AG09319 (cell line): Measurements from ENCODE around the gene SORCS3.

Experiments
- DNase-seq: peaks from one replicate; pipeline ENCODE4 v3.0.0-alpha.2; 2010; ENCODE audit warnings: low read depth; ENCODE audit errors: extremely low read depth
- TF ChIP-seq, protein P1 (sequence below): IDR thresholded peaks from 2 replicates; pipeline ENCODE4 v1.5.1; 2011; ENCODE audit warnings: low read depth, mild to moderate bottlenecking, inconsistent platforms, low read length, moderate library complexity

The SORCS3 gene

DNA sequence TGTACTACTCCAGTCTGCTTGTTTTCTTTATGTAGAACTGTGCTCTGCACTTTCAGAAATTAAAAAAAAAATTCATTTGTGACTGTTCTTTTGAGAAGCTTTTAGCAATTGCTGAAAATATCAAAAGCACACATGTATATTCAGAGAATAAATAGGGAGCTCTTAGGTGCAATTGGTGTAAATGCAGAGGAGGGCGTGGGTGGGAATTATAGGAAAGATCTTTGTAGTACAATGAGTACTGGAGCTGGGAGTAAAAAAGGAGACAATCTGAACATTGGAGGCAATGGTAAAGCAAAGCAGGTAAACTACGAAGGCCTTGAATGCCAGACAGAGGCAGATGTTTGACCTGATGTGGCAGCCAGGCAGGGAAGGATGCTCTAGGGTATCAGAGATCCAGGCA is 267.5 kb downstream of the SORCS3 start:
- no peak for DNase-seq
- TF ChIP-seq, protein P1, sequence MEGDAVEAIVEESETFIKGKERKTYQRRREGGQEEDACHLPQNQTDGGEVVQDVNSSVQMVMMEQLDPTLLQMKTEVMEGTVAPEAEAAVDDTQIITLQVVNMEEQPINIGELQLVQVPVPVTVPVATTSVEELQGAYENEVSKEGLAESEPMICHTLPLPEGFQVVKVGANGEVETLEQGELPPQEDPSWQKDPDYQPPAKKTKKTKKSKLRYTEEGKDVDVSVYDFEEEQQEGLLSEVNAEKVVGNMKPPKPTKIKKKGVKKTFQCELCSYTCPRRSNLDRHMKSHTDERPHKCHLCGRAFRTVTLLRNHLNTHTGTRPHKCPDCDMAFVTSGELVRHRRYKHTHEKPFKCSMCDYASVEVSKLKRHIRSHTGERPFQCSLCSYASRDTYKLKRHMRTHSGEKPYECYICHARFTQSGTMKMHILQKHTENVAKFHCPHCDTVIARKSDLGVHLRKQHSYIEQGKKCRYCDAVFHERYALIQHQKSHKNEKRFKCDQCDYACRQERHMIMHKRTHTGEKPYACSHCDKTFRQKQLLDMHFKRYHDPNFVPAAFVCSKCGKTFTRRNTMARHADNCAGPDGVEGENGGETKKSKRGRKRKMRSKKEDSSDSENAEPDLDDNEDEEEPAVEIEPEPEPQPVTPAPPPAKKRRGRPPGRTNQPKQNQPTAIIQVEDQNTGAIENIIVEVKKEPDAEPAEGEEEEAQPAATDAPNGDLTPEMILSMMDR = no peak

DNA sequence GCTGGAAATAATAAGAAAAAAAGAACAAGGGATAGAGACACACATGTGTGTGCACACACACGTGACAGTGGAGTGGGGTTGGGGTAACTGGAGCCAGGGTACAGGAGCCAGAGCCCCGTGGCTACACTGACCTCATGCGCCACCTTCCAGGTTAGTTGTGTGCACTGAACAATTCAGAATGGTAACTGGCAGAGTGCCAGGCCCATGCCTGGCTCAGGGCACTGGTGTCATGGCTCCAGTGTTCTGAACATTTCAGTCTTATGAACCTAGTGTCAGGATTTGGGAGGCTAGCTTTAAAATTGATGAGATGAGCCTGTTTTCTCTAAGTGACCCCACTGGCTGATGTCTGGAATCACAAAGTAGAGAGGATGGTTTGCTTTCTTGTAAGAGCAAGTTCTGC is 269.6 kb downstream of the SORCS3 start:
- TF ChIP-seq, protein P1 = no peak
- no peak for DNase-seq

- DNase-seq = no peak
- TF ChIP-seq, protein P1 = no peak
Observed at GRCh38 chr10:104913390-104913789, 272.3 kb downstream of the SORCS3 start.

DNA sequence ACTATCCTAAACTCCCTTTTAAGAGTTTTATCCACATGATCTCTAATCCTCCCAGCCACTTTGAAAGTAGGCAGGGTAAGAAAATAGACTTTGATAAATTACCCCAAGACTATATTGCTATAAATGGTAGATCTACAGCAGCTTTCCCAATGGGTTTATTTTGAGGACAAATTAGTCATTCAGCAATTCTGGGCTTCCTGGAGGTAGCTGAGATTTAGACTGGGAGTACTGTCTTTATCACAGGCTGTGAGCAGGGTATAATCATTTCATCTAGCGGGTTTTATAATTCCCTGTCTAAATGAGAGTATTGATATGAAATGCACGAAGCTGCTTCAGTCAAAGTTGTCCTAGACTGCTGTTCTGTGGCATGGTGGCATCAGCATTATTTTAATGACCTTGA is 279.4 kb downstream of the SORCS3 start:
- TF ChIP-seq, protein P1 = no peak
- DNase-seq = no peak

GRCh38 chr10:104921763-104922162 is 280.7 kb downstream of the SORCS3 start:
- TF ChIP-seq, protein P1 = no peak

GRCh38 chr10:104922810-104923209 is 281.7 kb downstream of the SORCS3 start:
- TF ChIP-seq, protein P1 = no peak
- no peak for DNase-seq

More at GRCh38 chr10:104921763-104922162, 280.7 kb downstream of the SORCS3 start:
- DNase-seq = no peak

DNA sequence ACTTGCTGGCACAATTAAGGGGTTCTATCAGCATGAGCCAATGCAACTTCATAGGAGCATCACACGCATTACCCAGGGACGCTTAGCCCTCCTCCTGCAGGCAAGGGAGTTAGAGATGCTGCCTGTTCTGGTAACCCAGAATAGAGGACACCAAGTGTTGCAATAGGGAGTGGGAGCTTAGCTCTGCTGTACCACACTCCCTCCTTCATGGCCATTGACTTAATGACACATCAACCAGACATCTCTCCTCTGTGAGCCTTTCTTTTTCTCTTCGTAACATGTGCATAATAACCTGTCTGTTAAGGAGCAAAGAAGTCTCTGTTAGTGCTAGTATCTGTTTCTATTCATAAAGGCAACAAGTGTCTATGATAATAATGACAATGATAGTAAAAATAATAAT is 282.4 kb downstream of the SORCS3 start:
- no peak for DNase-seq
- TF ChIP-seq, protein P1 = no peak
